HCEC 1CT (cell line): ENCODE data around the gene ACP4.
A peak's percentile ranks its signal among the peaks of the same experiment; 100 is the strongest.

Experiments used
- DNase-seq: peaks from one replicate; pipeline ENCODE4 v3.0.0-alpha.2; 2017

The ACP4 gene

DNA sequence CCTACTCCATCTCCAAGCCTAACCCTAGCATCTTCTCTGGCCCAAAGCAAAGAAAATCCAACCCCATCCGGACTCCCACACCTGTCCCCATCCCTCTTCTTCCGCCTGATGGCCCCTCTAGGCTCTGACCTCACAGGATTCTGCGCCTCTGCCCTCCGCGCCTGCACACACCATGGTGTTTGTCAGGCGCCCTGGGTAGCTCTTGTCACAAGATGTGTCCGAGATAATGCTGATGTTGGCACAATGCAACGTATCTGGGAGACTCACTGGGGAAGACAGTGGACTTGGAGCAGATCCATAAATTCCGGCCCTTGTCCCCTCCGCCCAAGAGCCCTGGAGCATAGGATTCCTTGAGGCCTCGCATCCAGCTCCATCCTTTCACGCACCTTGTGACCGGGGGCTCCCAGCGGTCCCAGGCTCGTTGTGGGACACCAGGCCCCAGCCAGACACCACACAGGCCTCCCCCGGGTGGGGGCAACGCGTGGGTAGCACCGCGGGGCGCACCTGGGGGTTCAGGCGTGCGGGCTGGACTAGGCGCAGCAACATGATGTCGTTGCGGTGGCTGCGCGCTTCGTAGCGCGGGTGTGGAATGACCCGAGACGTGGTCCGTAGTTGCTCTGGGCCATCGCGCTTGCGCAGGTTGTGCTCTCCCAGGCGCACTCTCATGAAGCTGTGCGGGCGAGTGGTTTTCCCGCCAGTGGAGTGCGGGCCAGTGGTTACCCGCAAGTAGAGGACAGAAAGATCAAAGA, 36.5 kb downstream of the ACP4 start:
- DNase-seq, result no peak

DNA sequence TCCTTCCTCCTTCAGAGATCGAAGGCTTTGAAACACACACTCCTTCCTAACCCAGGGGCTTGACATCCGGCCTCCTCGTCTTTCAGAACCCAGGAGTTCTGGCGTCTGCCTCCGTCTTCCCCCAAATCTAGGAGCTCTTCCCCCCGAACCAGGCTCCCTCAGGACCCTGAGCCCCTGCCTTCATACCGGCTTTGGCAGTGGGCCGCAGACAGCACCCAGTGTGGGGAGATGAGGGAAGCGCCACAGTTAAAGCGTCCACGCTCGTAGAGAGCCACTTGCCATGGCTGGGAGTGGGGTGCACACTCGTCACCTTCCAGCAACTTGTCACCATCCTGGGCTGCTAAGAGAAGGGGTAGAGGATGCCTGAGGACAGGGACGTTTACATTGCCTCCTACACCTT, 37.3 kb downstream of the ACP4 start:
- DNase-seq, result no peak

DNA sequence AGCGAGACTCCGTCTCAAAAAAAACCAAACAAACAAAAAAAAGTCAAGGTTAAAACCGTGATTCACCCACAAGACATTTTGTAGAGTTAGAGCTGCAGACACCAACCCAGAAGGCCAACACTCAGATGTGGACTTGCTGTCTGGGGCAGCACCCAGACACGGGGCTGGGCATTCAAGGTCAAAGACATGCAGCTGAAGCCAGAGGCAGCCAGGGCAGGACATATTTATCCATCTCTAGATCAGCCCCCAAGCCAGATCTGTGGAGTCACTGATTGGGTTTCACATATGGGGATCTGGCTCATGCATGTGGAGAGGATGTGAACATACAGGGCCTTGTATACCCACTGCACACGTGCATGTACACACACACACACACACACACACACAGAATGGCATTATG, 39.6 kb downstream of the ACP4 start:
- no peak for DNase-seq

DNA sequence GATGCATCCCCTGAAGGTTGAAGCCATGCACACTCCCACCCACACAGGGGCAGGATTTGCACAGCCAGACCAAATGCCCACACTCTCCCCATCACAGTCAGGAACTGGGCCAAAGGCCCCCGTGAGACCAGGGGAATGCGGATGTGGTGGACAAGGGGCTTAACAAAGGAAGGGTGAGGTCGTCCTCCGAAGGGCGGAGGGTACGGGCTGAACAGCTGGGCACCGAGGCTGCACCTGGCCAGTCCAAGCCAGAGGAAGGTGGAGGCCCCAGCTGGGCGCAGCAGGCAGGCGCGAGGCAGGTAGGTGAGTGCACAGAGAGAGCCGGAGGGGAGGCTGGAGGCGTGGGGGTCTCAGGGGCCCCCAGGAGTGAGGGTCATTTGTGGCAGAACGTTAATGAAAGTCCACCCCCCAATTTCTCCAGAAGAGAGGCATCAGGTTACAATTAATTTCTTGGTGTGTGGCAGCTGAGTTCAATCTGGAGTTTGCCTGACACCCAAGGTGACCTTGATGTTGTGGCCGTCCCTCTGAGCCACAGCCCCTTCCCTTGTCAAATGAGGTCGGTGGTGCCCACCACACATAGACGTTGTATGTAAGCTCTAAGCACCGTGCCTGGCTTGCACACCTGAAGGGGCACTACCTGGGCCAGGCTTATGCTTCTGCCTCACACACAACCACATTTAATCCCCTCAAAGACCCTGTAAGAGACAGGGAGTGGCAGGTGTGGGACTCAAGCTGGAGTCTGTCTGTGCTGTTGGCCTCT, 40.2 kb downstream of the ACP4 start:
- no peak for DNase-seq

DNA sequence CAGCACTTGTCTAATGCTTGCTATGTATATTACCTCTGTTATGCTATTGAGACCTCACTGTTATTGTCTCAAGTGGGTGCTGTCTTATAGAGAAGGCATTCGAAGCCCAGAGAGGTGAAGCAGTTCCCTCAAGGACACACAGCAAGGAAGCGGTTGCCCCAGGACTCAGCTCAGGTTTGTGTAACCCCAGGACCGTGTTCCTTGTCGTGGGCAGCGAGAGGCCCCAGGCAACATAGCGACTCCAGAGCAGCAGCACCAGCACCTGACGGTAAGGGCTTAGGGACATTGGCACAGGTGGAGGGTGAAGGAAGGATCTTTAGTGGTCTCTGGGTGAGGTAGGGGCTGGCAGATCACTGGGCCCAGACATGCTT, 40.8 kb downstream of the ACP4 start:
- DNase-seq, result no peak

DNA sequence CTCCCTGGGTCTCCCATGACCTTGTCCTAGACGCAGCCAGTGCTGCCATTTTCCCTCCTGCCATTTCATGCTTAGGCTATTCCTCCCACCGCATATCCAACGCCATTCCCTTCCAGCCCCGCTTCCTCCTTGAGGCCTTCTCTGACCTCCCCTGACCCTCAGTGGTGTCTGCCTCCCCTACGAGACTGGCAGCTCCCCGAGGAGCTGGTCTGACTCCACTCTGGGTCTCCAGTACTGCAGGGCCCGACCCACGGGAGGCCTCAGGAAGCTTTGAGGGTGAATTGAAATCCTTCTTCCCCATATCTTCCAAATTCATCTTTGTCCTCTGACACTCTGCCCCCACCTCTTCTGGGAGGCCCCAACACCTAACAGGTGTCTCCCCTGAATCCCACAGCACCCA, 42.5 kb downstream of the ACP4 start:
- DNase-seq, result no peak

DNA sequence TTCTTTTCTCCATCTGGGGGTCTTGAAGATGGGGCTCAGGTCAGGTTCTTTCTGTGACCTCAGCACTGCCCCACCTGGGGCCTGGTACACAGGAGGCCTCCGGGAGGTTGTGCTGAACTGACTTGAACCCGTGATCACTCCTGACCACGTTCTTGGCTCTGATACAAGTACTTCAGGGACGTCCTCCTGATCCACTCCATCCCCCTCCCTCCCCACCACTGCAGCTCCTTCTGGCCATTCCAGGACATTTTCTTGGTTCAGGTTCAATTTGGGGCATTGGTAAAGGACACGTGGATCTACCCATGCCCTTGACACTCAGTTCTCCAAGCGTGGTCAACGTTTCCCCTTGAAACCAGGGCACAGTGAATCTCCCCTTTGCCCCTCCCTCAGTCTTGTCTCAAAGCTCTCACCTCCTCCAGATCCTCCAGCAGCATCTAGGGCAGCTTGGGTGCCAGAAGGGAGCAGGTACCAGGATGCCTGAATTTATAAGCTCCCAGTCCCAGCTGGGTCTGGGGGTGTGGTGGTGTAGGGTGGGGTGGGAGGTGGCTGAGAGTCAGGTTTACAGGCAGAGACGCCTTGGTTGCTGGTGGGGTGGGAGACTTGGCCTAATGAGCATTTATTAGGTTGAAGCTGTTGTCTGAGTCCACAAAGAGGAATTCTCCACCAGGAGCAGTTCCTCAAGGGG, 43.0 kb downstream of the ACP4 start, which contains the start of gene KLK15:
Gene KLK15 (minus strand): TSS at position 458 of the 685 bp plus-strand sequence. CDS start 2,082 bp downstream, outside the sequence.
- DNase-seq, result no peak

DNA sequence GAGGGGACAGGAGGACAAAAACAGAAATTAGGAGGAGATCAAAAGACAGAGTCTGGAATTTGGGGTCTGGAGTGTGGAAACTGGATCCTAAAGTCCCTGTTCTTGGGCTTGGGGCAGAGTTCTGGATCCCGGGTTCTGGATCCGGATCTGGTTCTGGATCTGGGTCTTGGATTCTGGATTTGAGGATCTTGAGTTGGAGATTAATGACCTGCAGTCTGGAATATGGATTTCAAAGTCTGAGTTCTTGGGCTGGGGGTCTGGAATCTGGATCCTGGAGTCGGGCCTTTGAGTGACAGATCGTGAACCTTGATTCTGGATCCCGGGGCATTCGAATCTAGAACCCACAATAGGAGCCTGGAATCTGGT, 43.6 kb downstream of the ACP4 start:
- DNase-seq, result no peak

DNA sequence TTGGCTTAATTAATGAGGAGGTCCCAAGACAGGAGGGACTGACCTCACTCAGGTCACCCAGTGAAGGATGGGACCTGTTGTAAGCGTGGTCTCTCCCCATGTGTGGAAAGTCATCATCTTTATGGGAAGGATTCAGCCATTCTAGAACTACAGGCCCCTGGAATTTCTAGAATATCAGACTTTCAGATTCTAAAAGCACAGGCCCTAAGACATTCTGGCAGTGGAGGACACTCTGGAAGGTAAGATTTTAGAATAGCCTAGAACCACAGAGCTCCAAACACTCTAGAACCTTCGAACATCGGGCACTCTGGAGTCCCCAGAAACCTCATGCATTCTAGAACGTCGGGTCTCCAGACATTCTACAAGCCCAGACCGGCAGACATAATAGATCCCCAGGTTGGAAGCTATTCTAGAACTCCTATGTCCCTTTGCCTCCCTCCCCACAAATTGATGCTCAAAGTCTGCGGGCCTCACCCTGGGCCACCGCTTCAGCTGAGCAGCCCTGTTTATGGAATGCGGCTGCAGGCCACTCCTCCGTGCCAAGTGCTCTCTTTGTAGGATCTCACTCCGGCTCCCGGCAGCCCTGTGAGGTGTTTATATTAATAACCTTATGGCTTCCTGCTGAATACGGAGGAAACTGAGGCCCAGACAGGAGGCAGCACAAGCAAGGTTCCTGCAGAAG, 45.0 kb downstream of the ACP4 start:
- DNase-seq, result no peak

DNA sequence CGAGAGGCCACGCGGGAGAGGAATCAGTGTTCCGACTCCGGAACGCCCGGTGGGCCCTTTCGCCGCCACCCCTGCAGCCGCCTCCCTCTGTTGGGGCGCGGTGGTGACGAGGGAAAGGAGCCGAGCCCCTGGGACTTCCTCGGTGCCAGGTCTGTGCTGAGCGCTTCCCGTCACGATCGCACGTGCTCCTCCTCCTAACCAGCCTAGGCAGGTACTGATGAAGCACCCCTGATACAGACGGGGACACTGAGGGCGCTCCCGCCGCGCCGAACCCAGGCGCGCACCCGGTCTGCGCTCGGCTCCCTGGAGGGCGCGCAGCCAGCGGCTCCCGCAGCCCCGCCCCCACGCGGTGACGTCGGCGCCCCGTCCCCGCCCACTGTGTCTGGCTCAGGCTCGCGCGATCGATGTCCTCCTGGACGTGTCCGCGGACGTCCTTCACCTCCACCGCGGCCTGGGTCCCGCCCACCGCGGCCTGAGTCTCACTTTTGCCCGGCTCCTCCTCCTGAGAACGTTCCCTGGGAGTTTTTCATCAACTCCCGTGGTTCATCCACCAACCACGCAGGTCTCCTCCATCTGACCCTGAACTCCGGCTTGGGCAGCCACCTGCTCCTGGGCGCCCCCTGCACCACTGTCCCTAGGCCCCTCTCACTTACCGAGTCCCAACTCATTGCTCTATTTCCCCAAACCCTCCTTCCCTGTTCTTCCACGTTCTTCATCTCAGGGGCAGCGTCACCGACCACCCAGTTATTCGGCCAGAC, 45.7 kb downstream of the ACP4 start:
- DNase-seq, result peak; percentile 15

DNA sequence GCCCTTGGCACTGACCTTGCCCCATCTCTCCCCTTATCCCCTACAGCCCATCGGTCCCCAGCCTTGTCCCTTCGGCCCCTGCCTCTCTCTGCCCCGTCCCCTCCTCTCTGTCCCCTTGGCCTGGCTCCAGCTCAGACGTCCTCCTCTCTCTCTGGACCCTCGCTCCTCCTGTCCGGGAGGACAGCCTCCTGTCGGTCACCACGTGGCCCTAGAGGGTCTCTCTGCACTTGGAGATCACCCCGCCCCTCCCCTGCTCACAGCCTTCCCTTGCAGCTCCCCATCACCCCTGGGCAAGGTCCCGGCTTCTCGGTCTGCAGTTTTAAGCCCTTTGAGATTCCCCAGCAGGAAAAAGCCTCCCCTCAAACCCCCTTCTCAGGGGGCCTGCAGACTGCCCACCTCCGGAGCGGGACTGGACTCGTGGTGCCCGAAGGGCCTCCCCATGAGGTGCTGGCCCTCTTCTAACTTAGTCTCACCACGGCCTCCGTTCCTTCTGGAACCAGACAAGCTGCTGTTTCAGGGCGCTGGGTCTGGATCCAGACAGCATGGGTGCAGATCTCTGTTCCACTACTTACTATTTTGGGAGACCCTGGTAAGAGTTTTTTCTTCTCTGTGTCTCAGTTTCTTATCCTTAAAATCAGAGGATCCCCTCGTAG, 46.5 kb downstream of the ACP4 start:
- DNase-seq, result no peak

DNA sequence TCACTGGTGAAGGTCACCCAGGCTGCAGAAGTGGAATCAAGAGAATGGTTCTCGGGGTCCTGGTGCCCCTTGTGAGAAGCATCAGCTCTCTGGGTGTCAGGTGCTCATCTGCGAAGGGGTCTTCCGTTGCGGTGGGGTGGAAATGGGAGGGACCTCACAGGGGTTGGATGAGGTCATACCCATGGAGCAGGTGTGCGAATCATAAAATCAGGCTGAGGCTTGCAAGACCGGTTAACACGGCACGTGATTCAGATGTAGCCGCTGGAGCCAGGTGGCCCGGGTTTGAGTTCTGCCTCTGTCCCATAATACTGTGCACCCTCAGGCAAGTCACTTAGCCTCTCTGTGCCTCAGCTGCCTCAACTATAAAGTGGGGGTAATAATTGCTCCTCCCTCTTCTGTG, 47.1 kb downstream of the ACP4 start:
- no peak for DNase-seq

DNA sequence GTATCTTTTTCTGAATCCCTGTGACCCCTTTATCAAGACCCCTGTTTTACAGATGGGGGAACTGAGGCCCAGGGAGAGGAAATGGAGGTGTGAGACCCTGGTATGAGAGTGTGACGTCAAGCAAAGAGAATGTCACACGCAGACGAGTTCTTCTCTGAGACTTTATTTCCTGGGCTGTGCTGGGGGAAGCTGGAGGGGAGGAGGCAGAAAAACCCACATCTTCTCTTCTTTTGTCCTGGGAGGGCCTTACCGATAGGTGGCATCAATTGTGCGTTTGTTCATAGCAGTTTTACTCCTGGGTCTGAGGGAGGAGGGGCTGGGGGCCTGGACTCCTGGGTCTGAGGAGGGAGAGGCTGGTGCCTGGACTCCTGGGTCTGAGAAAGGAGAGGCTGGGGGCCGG, 48.0 kb downstream of the ACP4 start:
- no peak for DNase-seq

DNA sequence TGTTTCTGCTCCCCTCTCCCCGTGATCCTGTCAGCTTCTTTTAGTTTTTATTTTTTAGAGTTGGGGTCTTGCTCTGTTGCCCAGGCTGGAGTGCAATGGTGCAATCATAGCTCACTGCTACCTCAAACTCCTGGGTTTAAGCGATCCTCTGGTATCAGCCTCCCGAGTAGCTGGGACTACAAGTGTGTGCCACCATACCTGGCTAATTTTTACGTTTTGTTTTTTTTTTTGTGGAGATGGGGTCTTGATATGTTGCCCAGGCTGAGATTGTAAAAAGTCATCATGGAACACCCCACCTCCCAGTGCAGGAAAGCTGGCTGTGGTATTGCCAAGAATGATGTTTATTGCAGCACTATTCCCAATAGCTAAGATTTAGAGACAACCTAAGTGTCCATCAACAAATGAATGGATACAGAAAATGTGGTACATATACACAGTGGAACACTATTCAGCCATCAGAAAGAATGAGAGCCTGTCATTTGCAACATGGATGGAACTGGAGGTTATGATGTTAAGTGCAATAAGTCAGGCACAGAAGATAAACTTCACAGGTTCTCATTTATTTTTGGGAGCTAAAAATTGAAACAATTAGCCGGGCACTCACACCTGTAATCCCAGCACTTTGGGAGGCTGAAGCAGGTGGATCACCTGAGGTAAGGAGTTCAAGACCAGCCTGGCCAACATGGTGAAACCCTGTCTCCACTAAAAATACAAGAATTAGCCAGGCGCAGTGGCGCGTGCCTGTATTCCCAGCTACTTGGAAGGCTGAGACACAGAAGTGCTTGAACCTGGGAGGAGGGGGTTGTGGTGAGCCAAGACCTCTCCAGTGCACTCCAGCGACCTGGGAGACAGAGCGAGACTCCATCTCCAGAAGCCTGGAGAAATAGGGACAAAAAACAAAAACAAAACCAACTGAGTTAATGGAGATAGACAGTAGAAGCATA, 49.8 kb downstream of the ACP4 start:
- no peak for DNase-seq

DNA sequence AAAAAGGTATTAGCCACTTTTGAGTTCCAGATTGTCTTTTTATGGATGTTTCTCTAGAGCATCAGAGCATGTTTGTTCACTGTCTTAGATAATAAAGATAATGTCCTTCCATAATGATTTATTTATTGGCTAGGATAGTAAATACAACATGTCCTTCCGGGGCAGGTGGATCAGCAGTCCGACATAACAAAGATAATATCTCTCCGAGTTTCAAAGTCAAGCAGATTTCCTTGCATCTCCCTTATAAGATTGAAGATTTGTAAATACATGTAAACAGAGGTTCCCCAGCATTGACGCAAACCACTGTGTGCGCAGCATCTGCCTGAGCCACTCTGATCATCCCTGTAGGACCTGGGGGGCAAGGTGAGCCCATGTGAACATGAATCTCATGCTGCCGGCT, 51.9 kb downstream of the ACP4 start:
- DNase-seq, result no peak

DNA sequence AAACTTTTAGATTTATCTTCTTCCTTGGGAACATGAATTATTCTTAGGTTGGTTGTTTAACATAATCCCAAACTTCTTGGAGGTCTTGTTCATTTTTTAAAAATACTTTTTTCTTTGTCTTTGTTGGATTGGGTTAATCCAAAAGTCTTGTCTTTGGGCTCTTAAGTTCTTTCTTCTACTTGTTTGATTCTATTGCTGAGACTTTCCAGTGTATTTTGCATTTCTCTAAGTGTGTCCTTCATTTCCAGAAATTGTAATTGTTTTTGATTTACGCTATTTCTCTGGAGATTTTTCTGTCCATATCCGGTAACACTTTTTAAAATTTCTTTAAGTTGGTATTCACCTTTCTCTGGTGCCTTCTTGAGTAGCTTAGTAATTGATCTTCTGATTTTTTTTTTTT, 53.0 kb downstream of the ACP4 start:
- no peak for DNase-seq

DNA sequence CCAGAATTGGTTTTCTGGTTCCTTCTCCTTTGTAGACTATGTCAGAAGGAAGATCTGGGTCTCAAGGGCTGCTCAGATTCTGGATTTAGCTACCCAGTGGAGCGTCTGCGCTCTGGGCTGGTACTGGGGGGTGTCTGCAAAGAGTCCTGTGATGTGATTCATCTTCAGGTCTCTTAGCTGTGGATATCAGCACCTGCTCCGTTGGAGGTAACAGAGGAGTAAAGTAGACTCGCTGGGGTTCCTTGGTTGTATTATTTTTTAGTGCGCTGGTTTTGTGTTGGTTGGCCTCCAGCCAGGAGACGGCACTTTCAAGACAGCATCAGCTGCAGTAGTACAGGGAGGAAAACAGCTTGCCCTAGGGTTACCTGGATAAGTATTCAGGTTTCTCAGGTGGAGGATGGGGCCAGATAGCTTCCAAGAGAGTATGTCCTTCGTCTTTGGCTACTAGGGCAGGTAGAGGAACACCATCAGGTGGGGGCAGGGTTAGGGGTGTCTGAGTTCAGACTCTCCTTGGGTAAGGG, 53.5 kb downstream of the ACP4 start:
- DNase-seq, result no peak

DNA sequence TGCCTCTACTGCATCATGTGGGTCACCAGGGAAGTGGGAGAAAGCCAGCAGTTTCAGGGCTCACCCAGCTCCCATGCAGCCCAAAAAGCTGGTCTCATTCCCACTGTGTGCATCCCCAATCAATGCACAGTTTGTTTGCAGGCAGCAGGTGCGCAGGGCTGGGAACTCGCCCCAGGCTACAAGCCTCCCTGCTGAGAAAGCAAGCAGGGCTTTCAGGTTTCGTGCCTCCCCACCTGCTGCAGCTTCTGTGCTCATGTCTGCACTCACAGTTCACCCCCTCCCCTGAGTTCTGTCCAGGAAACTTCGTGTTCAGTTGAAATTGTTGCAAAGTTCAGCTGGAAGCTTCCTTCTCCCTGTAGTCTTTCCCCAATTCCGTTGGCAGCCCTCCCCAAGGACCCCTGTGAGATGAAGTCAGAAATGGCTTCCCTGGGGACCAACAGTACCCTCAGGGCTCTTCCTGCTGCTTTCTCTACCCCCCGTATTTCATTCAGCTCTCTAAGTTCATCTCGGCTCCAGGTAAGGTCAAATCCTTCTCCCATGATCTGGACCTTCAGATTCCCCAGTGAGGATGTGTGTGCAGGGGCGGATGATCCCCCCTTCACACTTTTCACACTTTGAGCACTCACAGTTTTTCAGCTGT, 54.2 kb downstream of the ACP4 start:
- DNase-seq, result no peak
